Measurements from ENCODE around the gene CD151.

CD151 gene

DNA sequence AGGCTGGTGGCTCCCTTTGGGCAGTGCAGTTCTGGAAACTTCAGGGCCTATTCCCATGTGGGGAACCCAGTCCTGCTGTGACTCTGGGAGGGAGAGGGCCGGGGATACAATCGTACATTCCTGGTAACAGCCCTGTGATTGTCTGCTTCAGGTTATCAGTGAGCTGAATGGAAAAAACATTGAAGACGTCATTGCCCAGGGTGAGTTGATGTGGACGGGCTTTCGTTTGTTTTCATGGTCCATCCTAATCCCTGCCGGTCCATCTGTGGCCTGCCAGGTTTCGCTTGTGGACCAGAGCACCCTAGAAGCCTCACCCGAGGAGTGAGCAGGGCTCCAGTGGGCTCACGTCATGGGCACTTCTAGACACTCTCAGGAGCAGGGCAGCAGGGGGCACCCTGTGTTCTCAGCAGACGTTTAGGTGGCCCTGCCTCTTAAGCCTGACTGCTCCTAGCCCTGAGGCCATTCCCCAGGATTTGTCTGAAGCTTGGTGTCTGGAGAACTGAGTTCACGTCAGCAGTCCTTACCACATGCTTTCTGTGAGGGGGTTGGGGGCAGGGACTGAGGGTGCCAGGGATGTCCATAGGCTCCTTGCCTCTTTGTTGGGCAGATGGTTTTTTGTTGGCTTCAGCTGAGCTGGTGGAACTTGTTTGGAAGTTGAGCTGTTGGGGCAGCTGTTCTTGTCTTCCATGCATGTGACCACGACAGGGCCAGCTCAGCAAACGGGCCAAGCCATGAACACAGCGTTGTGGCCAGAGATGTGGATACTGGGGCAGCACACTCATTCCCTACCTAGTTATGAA is 21.1 kb upstream of the CD151 start:
- H3K4me3 ChIP-seq (replicated peaks; ENCODE audit: low read depth, low read length) = peak overlapping the region; percentile 90
- TF ChIP-seq CTCF (IDR thresholded peaks at IDR 0.05; ENCODE audit: low read length, missing control alignments) = no peak
- peak; percentile 37 for DNase-seq (ENCODE audit: low read depth)

- no peak for DNase-seq (ENCODE audit: low read depth)
- no peak overlapping the region for H3K4me3 ChIP-seq (replicated peaks; ENCODE audit: low read depth, low read length)
- TF ChIP-seq CTCF (IDR thresholded peaks at IDR 0.05; ENCODE audit: low read length, missing control alignments) = no peak
Observed at GRCh38 chr11:812390-812789, 20.4 kb upstream of the CD151 start.

DNA sequence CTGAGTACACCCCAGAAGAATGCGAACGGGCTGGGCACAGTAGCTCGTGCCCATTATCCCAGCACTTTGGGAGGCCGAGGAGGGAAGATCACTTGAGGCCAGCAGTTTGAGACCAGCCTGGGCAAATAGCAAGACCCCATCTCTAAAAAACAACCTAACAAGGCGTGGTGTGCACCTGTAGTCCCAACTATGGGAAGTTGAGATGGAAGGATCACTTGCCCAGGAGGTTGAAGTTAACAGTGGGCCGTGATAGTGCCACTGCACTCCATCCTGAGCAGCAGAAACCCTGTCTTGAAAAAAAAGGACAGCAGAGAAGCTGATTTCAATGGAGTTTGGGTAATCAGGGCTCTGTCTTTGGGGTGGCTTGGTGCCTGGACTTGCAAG is 19.7 kb upstream of the CD151 start:
- H3K4me3 ChIP-seq (replicated peaks; ENCODE audit: low read depth, low read length) = no peak overlapping the region
- DNase-seq (ENCODE audit: low read depth) = no peak
- TF ChIP-seq CTCF (IDR thresholded peaks at IDR 0.05; ENCODE audit: low read length, missing control alignments) = no peak

DNA sequence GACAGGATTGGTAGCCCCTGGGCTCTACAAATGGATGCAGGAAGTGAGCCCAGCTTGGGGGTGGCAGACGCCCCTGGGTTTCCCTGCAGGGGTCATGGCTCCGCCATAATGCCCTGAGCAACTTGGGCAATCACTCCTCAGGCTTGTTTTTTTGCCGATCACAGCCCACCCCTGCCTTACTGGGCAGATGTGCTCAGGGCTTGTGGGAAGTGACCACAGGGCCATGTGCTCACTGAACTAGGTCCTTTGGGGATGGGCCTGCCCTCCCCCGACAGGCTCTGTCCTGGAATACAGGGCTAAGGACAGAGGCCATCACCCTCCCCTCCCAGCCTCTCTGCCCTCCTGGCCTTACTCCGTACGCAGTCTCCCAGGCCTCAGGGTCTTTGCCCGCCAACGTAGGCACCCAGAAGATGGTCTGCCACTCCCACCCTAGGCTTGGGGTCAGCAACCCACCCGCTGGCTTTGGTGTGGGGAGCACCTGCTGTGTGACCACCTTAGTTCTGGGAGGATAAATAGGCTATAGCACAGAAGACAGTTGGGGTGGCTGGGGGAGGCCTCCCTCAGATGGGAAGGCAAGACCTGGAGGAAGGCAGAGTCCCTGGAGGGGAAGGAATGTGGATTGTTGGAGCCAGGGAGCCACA is 19.2 kb upstream of the CD151 start:
- TF ChIP-seq CTCF (IDR thresholded peaks at IDR 0.05; ENCODE audit: low read length, missing control alignments) = no peak
- no peak overlapping the region for H3K4me3 ChIP-seq (replicated peaks; ENCODE audit: low read depth, low read length)
- DNase-seq (ENCODE audit: low read depth) = no peak

GRCh38 chr11:815675-816432 is 16.9 kb upstream of the CD151 start:
- no peak for TF ChIP-seq CTCF (IDR thresholded peaks at IDR 0.05; ENCODE audit: low read length, missing control alignments)
- no peak for DNase-seq (ENCODE audit: low read depth)
- no peak overlapping the region for H3K4me3 ChIP-seq (replicated peaks; ENCODE audit: low read depth, low read length)

DNA sequence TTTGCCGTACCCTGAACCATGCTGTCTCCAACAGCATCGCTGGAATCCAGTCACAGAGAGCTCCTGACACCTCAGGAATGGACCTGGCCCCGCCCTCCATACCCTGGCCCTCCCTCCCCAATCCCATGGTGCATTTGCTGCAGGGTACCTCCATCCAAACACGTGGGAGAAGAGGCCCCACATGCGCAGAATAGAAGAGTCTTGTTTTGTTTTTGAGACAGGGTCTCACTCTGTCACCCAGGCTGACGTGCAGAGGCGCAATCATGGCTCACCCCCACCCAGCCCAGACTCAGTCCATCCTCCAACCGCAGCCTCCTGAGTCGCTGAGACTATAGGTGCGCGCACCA is 16.3 kb upstream of the CD151 start:
- no peak overlapping the region for H3K4me3 ChIP-seq (replicated peaks; ENCODE audit: low read depth, low read length)

More for the DNA sequence above, 16.3 kb upstream of the CD151 start:
- DNase-seq (ENCODE audit: low read depth) = no peak
- no peak for TF ChIP-seq CTCF (IDR thresholded peaks at IDR 0.05; ENCODE audit: low read length, missing control alignments)
